Measurements from ENCODE around the gene HMCN1. TPM values are rescaled to one million over a fixed set of nuclear protein-coding genes. Genes with fewer than 3 reads are reported as not detected.

Gene HMCN1
- total RNA-seq, 4 donors from 2014 or later = 9.2 to 15.1 (median 13.8) TPM

- TF ChIP-seq CTCF (IDR thresholded peaks at IDR 0.05; ENCODE audit: low read depth) = no peak
Observed at GRCh38 chr1:185969524-185969991, 235.4 kb downstream of the HMCN1 start.

- no peak for TF ChIP-seq CTCF (IDR thresholded peaks at IDR 0.05; ENCODE audit: low read depth)
Observed at GRCh38 chr1:185971688-185972087, 237.5 kb downstream of the HMCN1 start.

GRCh38 chr1:185972096-185972850 lies 238.1 kb downstream of the HMCN1 start:
- TF ChIP-seq CTCF (IDR thresholded peaks at IDR 0.05; ENCODE audit: low read depth) = no peak

- no peak for TF ChIP-seq CTCF (IDR thresholded peaks at IDR 0.05; ENCODE audit: low read depth)
Observed at GRCh38 chr1:185973645-185974044, 239.5 kb downstream of the HMCN1 start.

- TF ChIP-seq CTCF (IDR thresholded peaks at IDR 0.05; ENCODE audit: low read depth) = no peak
Observed at GRCh38 chr1:185974367-185975170, 240.4 kb downstream of the HMCN1 start.

GRCh38 chr1:185980891-185981290 lies 246.7 kb downstream of the HMCN1 start:
- TF ChIP-seq CTCF (IDR thresholded peaks at IDR 0.05; ENCODE audit: low read depth) = no peak
